ENCODE data around the gene ATG101.

The ATG101 gene

GRCh38 chr12:52042706-52043385 is 26.9 kb upstream of the ATG101 start:
- no peak for DNase-seq

GRCh38 chr12:52043386-52044212 is 26.2 kb upstream of the ATG101 start:
- no peak for DNase-seq

- no peak for DNase-seq
These were observed 25.3 kb upstream of the ATG101 start for GRCh38 chr12:52044292-52044983.

- DNase-seq, result no peak
These were observed 24.0 kb upstream of the ATG101 start for GRCh38 chr12:52045794-52046199.

- no peak for DNase-seq
These were observed 22.9 kb upstream of the ATG101 start for GRCh38 chr12:52046859-52047258.

GRCh38 chr12:52049286-52049685 is 20.5 kb upstream of the ATG101 start:
- DNase-seq, result no peak

- DNase-seq, result no peak
These were observed 20.1 kb upstream of the ATG101 start for GRCh38 chr12:52049688-52050087.

- no peak for DNase-seq
These were observed 19.5 kb upstream of the ATG101 start for GRCh38 chr12:52050116-52050757.

- DNase-seq, result peak; percentile 99
These were observed 18.8 kb upstream of the ATG101 start, which contains the start of gene NR4A1 for GRCh38 chr12:52050758-52051541. Gene NR4A1 (plus strand): TSS chr12:52051442. CDS start chr12:52054329, 2,887 bp downstream.

- DNase-seq, result no peak
These were observed 17.2 kb upstream of the ATG101 start for GRCh38 chr12:52052468-52053186.

GRCh38 chr12:52053536-52054209 is 16.1 kb upstream of the ATG101 start:
- no peak for DNase-seq

GRCh38 chr12:52054231-52054832 is 15.4 kb upstream of the ATG101 start:
- DNase-seq, result no peak

- DNase-seq, result no peak
These were observed 14.7 kb upstream of the ATG101 start for GRCh38 chr12:52054833-52055730.

- no peak for DNase-seq
These were observed 13.8 kb upstream of the ATG101 start for GRCh38 chr12:52055731-52056711.

GRCh38 chr12:52056801-52057637 is 12.8 kb upstream of the ATG101 start:
- no peak for DNase-seq

- no peak for DNase-seq
These were observed 11.9 kb upstream of the ATG101 start for GRCh38 chr12:52057638-52058576.

All from activated CD8-positive, alpha-beta memory T cell treated with anti-CD3 and anti-CD28 coated beads for 24 hours (primary cell).